HUES6 (cell line): Measurements from ENCODE around the gene LMAN2.

ENCODE experiments used
- H3K27ac ChIP-seq: 2 replicates; pipeline ENCODE4 v1.7.0; 2013; ENCODE audit warnings: low read depth, mild to moderate bottlenecking, low read length, inconsistent platforms
- H3K27me3 ChIP-seq: 2 replicates; pipeline ENCODE4 v1.6.1; 2013; ENCODE audit warnings: low read length; ENCODE audit not compliant: control insufficient read depth, insufficient read depth
- H3K36me3 ChIP-seq: 2 replicates; pipeline ENCODE4 v1.6.1; 2013; ENCODE audit warnings: low read length; ENCODE audit not compliant: control insufficient read depth, insufficient read depth
- H3K4me1 ChIP-seq: 2 replicates; pipeline ENCODE4 v1.6.1; 2013; ENCODE audit warnings: low read length; ENCODE audit not compliant: control insufficient read depth, insufficient read depth
- H3K4me3 ChIP-seq: 2 replicates; pipeline ENCODE4 v1.5.1; 2013; ENCODE audit warnings: low read depth, low read length
- H3K9ac ChIP-seq: one replicate; pipeline ENCODE4 v1.6.1; 2013; ENCODE audit warnings: mild to moderate bottlenecking, low read length
- H3K9me3 ChIP-seq: 2 replicates; pipeline ENCODE4 v1.6.1; 2013; ENCODE audit warnings: low read depth, low read length; ENCODE audit not compliant: control insufficient read depth, insufficient read depth

Gene LMAN2

GRCh38 chr5:177355868-177356168 is 4.3 kb upstream of the LMAN2 start:
- Histone ChIP-seq H3K27me3 (peaks cover 9% of the 10 kb centered on the region; the same call in 1 of the 2 replicates), H3K4me3 (no peak overlapping the region), H3K4me1 (peaks cover 5% of the 10 kb centered on the region), H3K27ac (no peak overlapping the region), H3K9ac (no peak overlapping the region), H3K36me3 (no peaks in the 10 kb centered on the region), H3K9me3 (peaks cover 3% of the 10 kb centered on the region; the same call in 1 of the 2 replicates)

- no peak overlapping the region for H3K27ac ChIP-seq
- H3K36me3 ChIP-seq: no peaks in the 10 kb centered on the region
- no peak overlapping the region for H3K9ac ChIP-seq
- H3K4me1 ChIP-seq: peaks cover 10% of the 10 kb centered on the region
- peaks cover 9% of the 10 kb centered on the region; the same call in 1 of the 2 replicates for H3K27me3 ChIP-seq
- no peak overlapping the region for H3K4me3 ChIP-seq
- peaks cover 3% of the 10 kb centered on the region; the same call in 1 of the 2 replicates for H3K9me3 ChIP-seq
Observed at GRCh38 chr5:177355162-177355867, 3.8 kb upstream of the LMAN2 start.

GRCh38 chr5:177354711-177355110 is 3.2 kb upstream of the LMAN2 start:
- H3K9ac ChIP-seq: no peak overlapping the region
- peaks cover 4% of the 10 kb centered on the region; the same call in 1 of the 2 replicates for H3K36me3 ChIP-seq
- peaks cover 9% of the 10 kb centered on the region; the same call in 1 of the 2 replicates for H3K27me3 ChIP-seq
- H3K4me3 ChIP-seq: no peak overlapping the region
- no peak overlapping the region for H3K27ac ChIP-seq
- peaks cover 16% of the 10 kb centered on the region for H3K4me1 ChIP-seq
- peaks cover 3% of the 10 kb centered on the region; the same call in 1 of the 2 replicates for H3K9me3 ChIP-seq

GRCh38 chr5:177354256-177354655 is 2.8 kb upstream of the LMAN2 start:
- H3K27me3 ChIP-seq: 0 out of 2 replicates have a peak, but pooled peaks cover 9% of the 10 kb centered on the region
- H3K4me3 ChIP-seq: no peak overlapping the region
- H3K4me1 ChIP-seq: peaks cover 20% of the 10 kb centered on the region
- no peak overlapping the region for H3K27ac ChIP-seq
- peaks cover 8% of the 10 kb centered on the region; the same call in 1 of the 2 replicates for H3K36me3 ChIP-seq
- H3K9me3 ChIP-seq: peaks cover 3% of the 10 kb centered on the region; the same call in 1 of the 2 replicates
- H3K9ac ChIP-seq: no peak overlapping the region

- H3K4me3 ChIP-seq: no peak overlapping the region
- H3K36me3 ChIP-seq: peaks cover 15% of the 10 kb centered on the region
- 0 out of 2 replicates have a peak, but pooled peaks cover 9% of the 10 kb centered on the region for H3K27me3 ChIP-seq
- H3K27ac ChIP-seq: no peak overlapping the region
- peaks cover 3% of the 10 kb centered on the region; the same call in 1 of the 2 replicates for H3K9me3 ChIP-seq
- H3K4me1 ChIP-seq: peaks cover 25% of the 10 kb centered on the region
- no peak overlapping the region for H3K9ac ChIP-seq
Observed at GRCh38 chr5:177353093-177353492, 1.6 kb upstream of the LMAN2 start.

- Histone ChIP-seq H3K4me1 (peaks cover 25% of the 10 kb centered on the region), H3K4me3 (peak overlapping the region; percentile 95), H3K36me3 (peaks cover 26% of the 10 kb centered on the region), H3K9me3 (peaks cover 3% of the 10 kb centered on the region; the same call in 1 of the 2 replicates), H3K27me3 (0 out of 2 replicates have a peak, but pooled peaks cover 9% of the 10 kb centered on the region), H3K27ac (peak overlapping the region; percentile 98; the same call in 1 of the 2 replicates), H3K9ac (peak overlapping the region; percentile 95)
Observed at GRCh38 chr5:177350776-177351391, 584 bp downstream of the LMAN2 start.

GRCh38 chr5:177349762-177350161 is 1.7 kb downstream of the LMAN2 start:
- no peak overlapping the region for H3K27ac ChIP-seq
- H3K36me3 ChIP-seq: peaks cover 28% of the 10 kb centered on the region
- H3K4me3 ChIP-seq: peak overlapping the region; percentile 95
- H3K9ac ChIP-seq: no peak overlapping the region
- no peaks in the 10 kb centered on the region for H3K9me3 ChIP-seq
- 0 out of 2 replicates have a peak, but pooled peaks cover 4% of the 10 kb centered on the region for H3K27me3 ChIP-seq
- peaks cover 25% of the 10 kb centered on the region for H3K4me1 ChIP-seq

- peaks cover 25% of the 10 kb centered on the region for H3K4me1 ChIP-seq
- H3K27ac ChIP-seq: no peak overlapping the region
- peak overlapping the region; percentile 95; the same call in 1 of the 2 replicates for H3K4me3 ChIP-seq
- no peaks in the 10 kb centered on the region for H3K27me3 ChIP-seq
- no peaks in the 10 kb centered on the region for H3K9me3 ChIP-seq
- H3K36me3 ChIP-seq: peaks cover 29% of the 10 kb centered on the region
- H3K9ac ChIP-seq: no peak overlapping the region
Observed at GRCh38 chr5:177349362-177349647, 2.2 kb downstream of the LMAN2 start.

GRCh38 chr5:177347699-177348098 is 3.8 kb downstream of the LMAN2 start:
- Histone ChIP-seq H3K4me1 (peaks cover 25% of the 10 kb centered on the region), H3K27me3 (no peaks in the 10 kb centered on the region), H3K9ac (no peak overlapping the region), H3K9me3 (no peaks in the 10 kb centered on the region), H3K27ac (no peak overlapping the region), H3K4me3 (no peak overlapping the region), H3K36me3 (peaks cover 34% of the 10 kb centered on the region)

GRCh38 chr5:177346820-177347219 is 4.6 kb downstream of the LMAN2 start:
- Histone ChIP-seq H3K9ac (no peak overlapping the region), H3K4me3 (no peak overlapping the region), H3K27me3 (no peaks in the 10 kb centered on the region), H3K9me3 (no peaks in the 10 kb centered on the region), H3K27ac (no peak overlapping the region), H3K36me3 (peaks cover 34% of the 10 kb centered on the region), H3K4me1 (peaks cover 21% of the 10 kb centered on the region)

GRCh38 chr5:177344891-177345290 is 6.6 kb downstream of the LMAN2 start:
- no peaks in the 10 kb centered on the region for H3K27me3 ChIP-seq

More at GRCh38 chr5:177344891-177345290, 6.6 kb downstream of the LMAN2 start:
- no peaks in the 10 kb centered on the region for H3K9me3 ChIP-seq
- H3K4me3 ChIP-seq: no peak overlapping the region
- H3K4me1 ChIP-seq: peaks cover 15% of the 10 kb centered on the region; the same call in 1 of the 2 replicates
- H3K9ac ChIP-seq: no peak overlapping the region
- H3K36me3 ChIP-seq: peaks cover 38% of the 10 kb centered on the region
- no peak overlapping the region for H3K27ac ChIP-seq
